HS-5 (cell line): Measurements from ENCODE around the gene KBTBD4.

ENCODE experiments used
- DNase-seq: peaks from one replicate; pipeline ENCODE4 v3.0.0-alpha.2; 2012; ENCODE audit warnings: low read depth

The KBTBD4 gene

DNA sequence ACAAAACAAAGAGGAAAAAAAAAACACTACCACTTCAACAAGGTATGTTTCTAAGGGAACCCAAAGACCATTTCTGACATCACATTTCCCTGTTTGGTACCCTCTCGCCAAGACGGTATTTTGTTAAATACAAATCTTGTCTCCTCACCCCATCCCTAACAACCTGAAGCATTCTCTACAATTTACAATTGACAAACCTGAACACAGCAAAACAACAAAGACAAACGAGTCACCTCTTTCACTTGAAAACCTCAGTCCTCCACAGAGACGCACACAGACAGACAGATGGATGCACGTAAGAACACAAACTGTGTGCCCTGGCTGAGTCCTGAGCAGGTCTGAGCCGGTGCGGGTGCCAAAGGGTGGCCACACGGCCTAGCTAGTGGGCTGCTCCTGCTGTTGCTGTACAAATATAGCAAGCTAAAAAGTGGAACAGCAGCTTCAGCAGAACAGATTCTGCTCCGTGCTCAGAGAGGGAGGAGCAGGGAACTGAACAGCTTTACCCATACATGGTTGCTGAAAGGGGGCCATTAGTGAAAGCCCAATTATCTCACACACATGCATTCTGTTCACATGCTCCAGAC, 54.4 kb downstream of the KBTBD4 start:
- no peak for DNase-seq

DNA sequence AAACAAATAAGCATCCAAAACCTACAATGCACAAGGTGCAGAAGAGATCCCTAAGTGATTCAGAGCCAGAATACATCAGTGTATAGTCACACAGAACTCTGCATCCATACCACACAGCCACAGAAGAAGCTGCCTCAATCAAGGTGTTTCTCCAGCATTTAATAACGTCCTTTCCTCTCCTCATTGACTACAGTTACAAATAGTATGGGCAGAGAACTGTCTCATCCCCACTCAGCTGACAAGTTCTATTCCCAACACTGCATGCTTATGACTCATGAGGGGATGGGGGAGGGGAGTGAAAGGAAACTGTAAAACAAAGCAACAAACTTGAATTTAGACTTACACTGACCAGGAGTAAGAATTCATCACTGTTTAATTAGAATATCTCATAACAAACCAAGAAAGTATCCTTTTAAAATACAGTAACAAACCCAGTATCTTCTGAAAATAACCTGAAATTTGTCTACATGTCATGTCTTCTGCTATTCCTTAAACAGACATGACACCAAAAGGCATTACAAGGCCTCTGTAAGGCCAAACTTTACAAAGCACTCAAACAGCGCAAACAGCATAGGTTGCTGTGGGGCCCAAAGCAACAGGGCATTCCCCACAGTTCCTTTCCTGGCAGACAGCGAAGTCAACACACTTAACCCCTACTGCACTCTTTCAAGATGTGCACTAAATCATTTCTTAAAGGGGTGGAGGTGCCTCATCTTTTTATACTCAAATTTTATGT, 55.1 kb downstream of the KBTBD4 start:
- peak; percentile 71 for DNase-seq
